HepG2 (cell line): ENCODE measurements around the gene DMRT1. TPM values are rescaled to one million over a fixed set of nuclear protein-coding genes. Genes with fewer than 3 reads are reported as not detected.

Experiments used
- ATAC-seq: fragments of 200-7000 bp; cut with Tn5 transposase; 3 replicates; pipeline ENCODE4 v1.9.1; 2020; ENCODE audit warnings: mild to moderate bottlenecking, moderate library complexity
- BruUV-seq: library from RNA; stranded (reverse); fragments of 400-500 nt; replicated peaks from 2 replicates; lab custom pipeline; 2021; lab: Mats Ljungman, UMichigan
- CTCF ChIA-PET: fragments of 300-600 bp; formaldehyde crosslinking; extraction: SDS; loops from one replicate; lab custom pipeline; 2021; ENCODE audit warnings: low total read pairs, inconsistent platforms, low intra/inter-chr PET ratio; lab: Yijun Ruan, JAX
- POLR2A ChIA-PET: fragments of 350-600 bp; sonication (Branson Sonifier 250); formaldehyde crosslinking; loops from one replicate; lab custom pipeline; 2020; ENCODE audit warnings: antibody characterized with exemption, inconsistent platforms; lab: Yijun Ruan, JAX
- DNase-seq: peaks from one replicate; pipeline ENCODE4 v3.0.0-alpha.2; 2015; ENCODE audit warnings: low spot score
- FAIRE-seq: peaks from 3 replicates; lab custom pipeline; 2011; peaks lifted over from hg19 to GRCh38; lab: Jason Lieb, UNC
- H2AFZ ChIP-seq: one replicate; pipeline ENCODE4 v1.6.1; 2011; ENCODE audit warnings: low read length, inconsistent platforms
- H3K27ac ChIP-seq: fragments of 300-600 bp; 3 replicates; pipeline ENCODE4 v1.8.0; 2011; ENCODE audit warnings: mixed run types, mild to moderate bottlenecking, mixed read lengths, low read length, inconsistent platforms; ENCODE audit not compliant: insufficient read depth; ENCODE audit errors: extremely low read length
- H3K27me3 ChIP-seq, 2 experiments: fragments of 200-600 bp in 1 of 2; 2 replicates in 1 of 2; 3 replicates in 1 of 2; pipeline versions ENCODE4 v1.6.0 to v1.8.0; 2011; ENCODE audit warnings: low read length in 2 of 2, mild to moderate bottlenecking in 2 of 2, moderate library complexity in 2 of 2, inconsistent platforms in 1 of 2; ENCODE audit not compliant: insufficient read depth in 2 of 2, control insufficient read depth in 1 of 2
- H3K36me3 ChIP-seq, 2 experiments: fragments of 200-600 bp in 1 of 2; replicated peaks in 1 of 2; 2 replicates in 1 of 2; 3 replicates in 1 of 2; pipeline versions ENCODE4 v1.5.1 to v1.8.0; 2011; ENCODE audit warnings: low read length in 2 of 2, inconsistent platforms in 1 of 2; ENCODE audit not compliant: insufficient read depth in 2 of 2, control insufficient read depth in 1 of 2
- H3K4me1 ChIP-seq: 2 replicates; pipeline ENCODE4 v1.5.1; 2012; ENCODE audit warnings: low read length, inconsistent platforms; ENCODE audit not compliant: insufficient read depth
- H3K4me2 ChIP-seq: 2 replicates; pipeline ENCODE4 v1.6.0; 2011; ENCODE audit warnings: low read depth, low read length, inconsistent platforms
- H3K4me3 ChIP-seq, 3 experiments: fragments of 200-600 bp in 1 of 3; sonication (generic), shearing (Covaris generic) in 1 of 3; replicated peaks in 1 of 3; 2 replicates each; pipeline ENCODE4 v1.5.1; 2011 to 2016; ENCODE audit warnings: low read length in 3 of 3, inconsistent platforms in 2 of 3, low read depth in 2 of 3, mild to moderate bottlenecking in 2 of 3, control low read depth in 1 of 3, mixed read lengths in 1 of 3; ENCODE audit not compliant: insufficient read depth in 1 of 3
- H3K79me2 ChIP-seq: one replicate; pipeline ENCODE4 v1.6.1; 2011; ENCODE audit warnings: low read length, inconsistent platforms; ENCODE audit not compliant: insufficient read depth
- H3K9ac ChIP-seq: 2 replicates; pipeline ENCODE4 v1.6.0; 2011; ENCODE audit warnings: mild to moderate bottlenecking, low read depth, low read length, inconsistent platforms; ENCODE audit not compliant: insufficient read depth
- H3K9me3 ChIP-seq: 2 replicates; pipeline ENCODE4 v1.5.1; 2012; ENCODE audit warnings: mild to moderate bottlenecking, low read length
- H4K20me1 ChIP-seq: 2 replicates; pipeline ENCODE4 v1.6.0; 2011; ENCODE audit warnings: inconsistent platforms, mild to moderate bottlenecking, low read length, moderate library complexity; ENCODE audit not compliant: insufficient read depth
- ELF4 ChIP-seq: sonication (generic); formaldehyde crosslinking; IDR thresholded peaks from 2 replicates; pipeline ENCODE4 v1.5.0; 2020; ENCODE audit warnings: missing genetic modification reagents, mild to moderate bottlenecking, moderate library complexity, borderline replicate concordance
- FOXA3 ChIP-seq: IDR thresholded peaks from 2 replicates; pipeline ENCODE4 v1.6.1; 2016; ENCODE audit warnings: missing genetic modification reagents, missing compliant biosample characterization
- GABPB1 ChIP-seq: IDR thresholded peaks from 2 replicates; pipeline ENCODE4 v1.6.1; 2016; ENCODE audit warnings: mild to moderate bottlenecking, missing genetic modification reagents, moderate library complexity, missing compliant biosample characterization
- HIC2 ChIP-seq: sonication (generic); formaldehyde crosslinking; IDR thresholded peaks from 2 replicates; pipeline ENCODE4 v1.9.0; 2022; ENCODE audit warnings: low read depth, missing genetic modification reagents
- SMC3 ChIP-seq: IDR thresholded peaks from 2 replicates; pipeline ENCODE4 v1.6.1; 2011; ENCODE audit warnings: low read length, improper control_type of control experiment
- SRY ChIP-seq: sonication (generic); formaldehyde crosslinking; IDR thresholded peaks from 2 replicates; pipeline ENCODE4 v1.8.0; 2022; ENCODE audit warnings: mild to moderate bottlenecking, missing genetic modification reagents
- STAT5B ChIP-seq: sonication (generic); formaldehyde crosslinking; IDR thresholded peaks from 2 replicates; pipeline ENCODE4 v1.4.0; 2020; ENCODE audit warnings: missing genetic modification reagents
- ZBTB40 ChIP-seq, 2 experiments: fragments of 450-650 bp in 1 of 2; sonication (generic) in 1 of 2; formaldehyde crosslinking in 1 of 2; IDR thresholded peaks; 2 replicates each; pipeline versions ENCODE4 v1.6.1 to v1.8.0; 2016 to 2022; ENCODE audit warnings: antibody characterized with exemption in 1 of 2, mild to moderate bottlenecking in 1 of 2, missing genetic modification reagents in 1 of 2
- ZNF605 ChIP-seq: sonication (generic); formaldehyde crosslinking; IDR thresholded peaks from 2 replicates; pipeline ENCODE4 v1.8.0; 2022; ENCODE audit warnings: mild to moderate bottlenecking, missing genetic modification reagents
- whole genome bisulfite sequencing: methylation state at CpG from one replicate; pipeline ENCODE4 v1.1.6; 2017; ENCODE audit warnings: low lambda C conversion rate; 5-methylcytosine and 5-hydroxymethylcytosine counted together
- in situ Hi-C: cut with HindIII; loops from 2 replicates; pipeline ENCODE4 v1.10.0; 2017; ENCODE audit warnings: low pct_unique_long_range_greater_than_20kb; ENCODE audit not compliant: extremely low pct_ligation_motif_present
- intact Hi-C: fragments of 100-400 bp; cut with micrococcal nuclease; formaldehyde crosslinking; loops from one replicate; pipeline ENCODE4 v1.10.0; 2022; ENCODE audit not compliant: unreplicated experiment
- polyA plus RNA-seq, 8 experiments: library from polyadenylated mRNA; depleted of rRNA in 3 of 8; stranded (reverse) in 7 of 8; unstranded in 1 of 8; fragments of >200 nt; fragmentation: Illumina TruSeq in 4 of 8; extraction: Trizol in 4 of 8; gene quantifications; 2 replicates each; pipeline versions ENCODE4 v1.2.1 to v1.2.3, GENCODE V29; 2011 to 2016; ENCODE audit warnings: low read depth in 4 of 8, missing spikeins in 1 of 8, mixed read lengths in 1 of 8; ENCODE audit not compliant: insufficient read depth in 1 of 8
- total RNA-seq, 5 experiments: library from RNA; depleted of rRNA; stranded (reverse); fragments of >200 nt; fragmentation: Illumina TruSeq; extraction: Trizol; gene quantifications; 2 replicates each; pipeline ENCODE4 v1.2.3, GENCODE V29; 2016; ENCODE audit warnings: low read depth in 1 of 5

Gene DMRT1
- total and polyA plus RNA-seq, 2 of the 13 experiments (the other 11 are each of a cell fraction or from before 2014, with no cell fraction given) = not detected

GRCh38 chr9:892123-892522, 50.6 kb downstream of the DMRT1 start:
- no peak for FAIRE-seq
- intact Hi-C loops = no loop called here
- DNase-seq = no peak

GRCh38 chr9:893115-893514, 51.6 kb downstream of the DMRT1 start:
- ATAC-seq = no peak
- no peak overlapping the region for H3K4me2 ChIP-seq
- intact Hi-C loops = loop anchor here (1.0 kb wide), 2 partner anchors 112 to 116 kb away; no protein-coding TSS in a partner anchor
- no peaks in the 10 kb centered on the region for H3K36me3 ChIP-seq
- H3K79me2 ChIP-seq = no peaks in the 10 kb centered on the region
- H3K27ac ChIP-seq = no peak overlapping the region
- in situ Hi-C loops = loop anchor here (5.0 kb wide), 1 partner anchor 109 kb away; no protein-coding TSS in a partner anchor
- no peak for FAIRE-seq
- no peak for DNase-seq
- H3K9ac ChIP-seq = no peak overlapping the region
- H3K4me3 ChIP-seq = no peak overlapping the region
- WGBS = 61% methylated on average over 5 of the region's 5 CpGs
- ChIA-PET CTCF (interaction anchor here (1.1 to 1.9 kb wide), 4 partner anchors 105 to 115 kb away, joined by 3 to 29 read pairs (median 6); no protein-coding TSS in a partner anchor), POLR2A (no interaction called here)
- no peaks in the 10 kb centered on the region for H3K9me3 ChIP-seq
- no peaks in the 10 kb centered on the region for H4K20me1 ChIP-seq
- no TSS peak for BruUV-seq
- H3K27me3 ChIP-seq = peaks cover 0 to 6% of the 10 kb centered on the region in 2 experiments; a peak in 2 of 5 replicates
- H2AFZ ChIP-seq = no peak overlapping the region
- H3K4me1 ChIP-seq = no peaks in the 10 kb centered on the region
- TF ChIP-seq ZBTB40 (IDR thresholded peaks at IDR 0.05) = no peak
- TF ChIP-seq ZBTB40 (CRISPR knock-in tag; IDR thresholded peaks at IDR 0.05) = peak; percentile 85
- no peak for TF ChIP-seq SMC3
- TF ChIP-seq HIC2 = no peak

More at GRCh38 chr9:892123-892522, 50.6 kb downstream of the DMRT1 start:
- WGBS = 18% methylated on average over 5 of the region's 5 CpGs
- H3K27ac ChIP-seq = no peak overlapping the region
- no peaks in the 10 kb centered on the region for H3K9me3 ChIP-seq
- no peaks in the 10 kb centered on the region for H3K36me3 ChIP-seq
- H3K79me2 ChIP-seq = no peaks in the 10 kb centered on the region
- CTCF ChIA-PET = no interaction called here
- H4K20me1 ChIP-seq = no peaks in the 10 kb centered on the region
- H3K27me3 ChIP-seq = peaks cover 0 to 6% of the 10 kb centered on the region in 2 experiments; a peak in 2 of 5 replicates
- no peak overlapping the region for H2AFZ ChIP-seq
- in situ Hi-C loops = loop anchor here (5.0 kb wide), 1 partner anchor 110 kb away; no protein-coding TSS in a partner anchor
- ATAC-seq = peak; percentile 73
- H3K4me3 ChIP-seq = no peak overlapping the region
- H3K4me1 ChIP-seq = no peaks in the 10 kb centered on the region
- TF ChIP-seq SRY (CRISPR knock-in tag) (no peak), ZNF605 (no peak), FOXA3 (no peak), ELF4 (CRISPR knock-in tag) (no peak), STAT5B (CRISPR knock-in tag) (no peak), GABPB1 (CRISPR knock-in tag) (no peak)
- H3K4me2 ChIP-seq = no peak overlapping the region
- no TSS peak for BruUV-seq
- H3K9ac ChIP-seq = no peak overlapping the region
- POLR2A ChIA-PET = no interaction called here
